ENCODE data around the gene ANKRD11. TPM values are rescaled to one million over a fixed set of nuclear protein-coding genes. Genes with fewer than 3 reads are reported as not detected.

Gene ANKRD11
- total RNA-seq, 2 experiments from 2014 or later: 174 to 177 TPM

GRCh38 chr16:89360760-89361435 is 129.5 kb downstream of the ANKRD11 start:
- Mint-ChIP-seq H3K27me3 (ENCODE audit: low read depth) (no peaks in the 10 kb centered on the region), H3K27ac (peak overlapping the region; percentile 89), H3K9me3 (no peaks in the 10 kb centered on the region), H3K4me3 (peak overlapping the region; percentile 47), H3K36me3 (ENCODE audit: low read depth) (peaks cover 26% of the 10 kb centered on the region), H3K4me1 (ENCODE audit: low read depth) (peaks cover 95% of the 10 kb centered on the region)
- DNase-seq: peak; percentile 94
- CTCF ChIA-PET: interaction anchor here (0.5 to 1.6 kb wide), 3 partner anchors 11 to 116 kb away, joined by 3 to 4 read pairs (median 4); no protein-coding TSS in a partner anchor
- intact Hi-C loops (cut with micrococcal nuclease): loop anchor here (1.0 to 5.0 kb wide), 6 partner anchors 11 to 128 kb away; no protein-coding TSS in a partner anchor

GRCh38 chr16:89359264-89360147 is 130.9 kb downstream of the ANKRD11 start:
- H3K27ac Mint-ChIP-seq: peak overlapping the region; percentile 74
- no peak for DNase-seq
- peak overlapping the region; percentile 3 for H3K4me3 Mint-ChIP-seq
- CTCF ChIA-PET: no interaction called here
- H3K9me3 Mint-ChIP-seq: no peaks in the 10 kb centered on the region
- H3K4me1 Mint-ChIP-seq (ENCODE audit: low read depth): peaks cover 95% of the 10 kb centered on the region
- intact Hi-C loops (cut with micrococcal nuclease): loop anchor here (2.0 to 5.0 kb wide), 3 partner anchors 35 to 48 kb away; no protein-coding TSS in a partner anchor
- no peaks in the 10 kb centered on the region for H3K27me3 Mint-ChIP-seq (ENCODE audit: low read depth)
- H3K36me3 Mint-ChIP-seq (ENCODE audit: low read depth): peaks cover 31% of the 10 kb centered on the region

GRCh38 chr16:89358030-89359005 is 132.0 kb downstream of the ANKRD11 start:
- Mint-ChIP-seq H3K27me3 (ENCODE audit: low read depth) (no peaks in the 10 kb centered on the region), H3K9me3 (no peaks in the 10 kb centered on the region), H3K27ac (no peak overlapping the region), H3K4me3 (no peak overlapping the region), H3K36me3 (ENCODE audit: low read depth) (peaks cover 33% of the 10 kb centered on the region), H3K4me1 (ENCODE audit: low read depth) (peaks cover 92% of the 10 kb centered on the region)
- DNase-seq: peak; percentile 53
- CTCF ChIA-PET: interaction anchor here (0.6 kb wide), 1 partner anchor 79 kb away, joined by 4 read pairs; no protein-coding TSS in a partner anchor
- intact Hi-C loops (cut with micrococcal nuclease): no loop called here

DNA sequence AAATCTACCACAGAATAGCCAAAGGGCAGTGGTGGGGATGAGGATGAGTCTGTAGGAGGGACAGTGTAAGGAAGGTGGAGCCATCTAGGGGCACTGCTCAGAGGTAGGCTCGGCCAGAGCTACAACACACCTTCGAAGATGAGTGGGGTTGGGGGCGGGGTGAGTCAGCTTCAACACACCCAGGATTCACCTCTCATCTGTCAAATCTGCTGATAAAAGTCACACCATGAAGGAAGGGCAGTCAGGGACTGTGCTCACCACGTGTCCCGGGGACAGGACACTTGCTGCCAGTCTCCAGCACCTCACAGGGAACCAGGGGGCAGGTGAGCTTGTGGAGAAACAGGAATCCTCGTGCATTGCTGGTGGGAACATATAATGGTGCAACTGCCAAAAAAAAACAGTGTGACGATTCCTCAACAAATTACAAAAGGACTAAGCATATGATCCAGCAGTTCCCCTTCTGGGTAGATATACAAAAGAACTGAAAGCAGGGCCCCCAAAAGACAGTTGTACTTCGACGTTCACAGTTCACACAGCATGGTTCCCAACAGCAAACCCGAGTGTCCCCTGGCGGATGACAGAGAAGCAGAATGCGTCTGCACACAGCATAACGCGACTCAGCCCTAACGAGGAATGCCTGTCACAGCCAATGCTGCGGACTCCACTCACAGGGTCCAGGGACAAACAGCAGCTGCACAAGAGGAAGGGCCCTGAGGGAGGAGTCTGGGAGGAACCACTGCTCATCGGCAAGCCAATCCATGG is 133.1 kb downstream of the ANKRD11 start:
- no peaks in the 10 kb centered on the region for H3K27me3 Mint-ChIP-seq (ENCODE audit: low read depth)
- CTCF ChIA-PET: interaction anchor here (1.0 to 1.1 kb wide), 3 partner anchors 12 to 152 kb away, joined by 3 to 4 read pairs (median 3); no protein-coding TSS in a partner anchor
- intact Hi-C loops (cut with micrococcal nuclease): no loop called here
- H3K36me3 Mint-ChIP-seq (ENCODE audit: low read depth): peaks cover 37% of the 10 kb centered on the region
- no peak overlapping the region for H3K4me3 Mint-ChIP-seq
- peak; percentile 79 for DNase-seq
- peak overlapping the region; percentile 13 for H3K27ac Mint-ChIP-seq
- peaks cover 93% of the 10 kb centered on the region for H3K4me1 Mint-ChIP-seq (ENCODE audit: low read depth)
- no peaks in the 10 kb centered on the region for H3K9me3 Mint-ChIP-seq

DNA sequence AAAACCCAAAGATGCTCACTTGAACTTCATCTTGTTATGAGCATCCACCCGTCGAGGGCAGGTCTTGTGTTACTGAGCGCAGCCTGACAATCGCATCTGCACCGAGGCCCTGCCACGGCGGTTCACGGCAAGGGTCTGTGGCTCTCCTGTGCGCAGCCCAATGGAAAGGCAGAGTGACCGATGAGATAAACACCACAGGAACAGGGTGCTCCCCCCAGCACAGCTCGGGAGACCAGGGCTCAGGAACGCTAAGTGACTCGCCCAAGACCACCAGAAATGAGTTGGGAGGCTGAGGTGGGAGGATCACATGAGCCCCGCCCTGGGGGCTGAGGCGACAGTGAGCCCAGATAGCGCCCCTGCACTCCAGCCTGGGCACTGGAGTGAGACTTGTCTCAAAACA is 134.7 kb downstream of the ANKRD11 start:
- CTCF ChIA-PET: interaction anchor here (0.9 to 1.1 kb wide), 2 partner anchors 87 to 109 kb away, joined by 3 to 5 read pairs; no protein-coding TSS in a partner anchor
- no peak overlapping the region for H3K4me3 Mint-ChIP-seq
- H3K27me3 Mint-ChIP-seq (ENCODE audit: low read depth): no peaks in the 10 kb centered on the region
- no peak for DNase-seq
- peaks cover 38% of the 10 kb centered on the region for H3K36me3 Mint-ChIP-seq (ENCODE audit: low read depth)
- H3K4me1 Mint-ChIP-seq (ENCODE audit: low read depth): peaks cover 93% of the 10 kb centered on the region
- intact Hi-C loops (cut with micrococcal nuclease): no loop called here
- H3K27ac Mint-ChIP-seq: no peak overlapping the region
- H3K9me3 Mint-ChIP-seq: no peaks in the 10 kb centered on the region

DNA sequence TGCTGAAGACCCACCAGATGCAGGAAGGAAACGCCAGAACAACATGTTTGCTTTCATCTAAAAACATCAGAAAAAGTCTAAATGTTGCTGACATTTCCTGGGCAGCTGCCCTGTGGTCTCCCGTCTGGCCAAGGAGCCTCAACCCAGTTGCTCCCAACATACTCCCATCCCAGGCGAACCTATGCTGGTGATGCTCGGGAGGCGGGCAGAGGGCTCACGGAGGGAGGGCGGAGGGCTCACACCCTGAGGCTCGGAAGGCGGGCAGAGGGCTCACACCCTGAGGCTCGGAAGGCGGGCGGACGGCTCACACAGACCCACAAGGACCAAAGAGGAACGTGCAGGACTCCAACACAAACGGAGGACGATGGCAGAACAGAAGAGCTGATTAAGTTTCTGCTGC is 135.4 kb downstream of the ANKRD11 start:
- Mint-ChIP-seq H3K4me3 (no peak overlapping the region), H3K27me3 (ENCODE audit: low read depth) (no peaks in the 10 kb centered on the region), H3K27ac (no peak overlapping the region), H3K4me1 (ENCODE audit: low read depth) (peaks cover 93% of the 10 kb centered on the region), H3K36me3 (ENCODE audit: low read depth) (peaks cover 37% of the 10 kb centered on the region), H3K9me3 (no peaks in the 10 kb centered on the region)
- intact Hi-C loops (cut with micrococcal nuclease): no loop called here
- CTCF ChIA-PET: no interaction called here
- DNase-seq: no peak

DNA sequence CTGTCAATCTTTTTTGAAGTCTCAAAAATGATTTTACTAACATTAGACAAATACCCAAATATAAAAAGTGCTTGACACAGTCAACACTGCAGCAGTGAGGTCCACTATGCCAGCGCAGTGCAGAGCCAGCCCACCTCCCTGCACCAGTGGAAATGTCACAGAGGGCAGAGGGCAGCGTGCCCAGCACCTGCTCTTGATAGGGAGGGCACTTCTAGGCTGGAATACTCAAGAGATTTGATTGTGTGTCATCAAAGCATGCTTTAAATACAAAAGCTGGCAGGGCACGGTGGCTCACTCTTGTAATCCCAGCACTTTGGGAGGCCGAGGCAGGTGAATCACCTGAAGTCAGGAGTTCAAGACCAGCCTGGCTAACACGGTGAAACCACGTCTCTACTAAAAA is 136.0 kb downstream of the ANKRD11 start:
- Mint-ChIP-seq H3K4me3 (no peak overlapping the region), H3K27me3 (ENCODE audit: low read depth) (no peaks in the 10 kb centered on the region), H3K4me1 (ENCODE audit: low read depth) (peaks cover 93% of the 10 kb centered on the region), H3K27ac (no peak overlapping the region), H3K36me3 (ENCODE audit: low read depth) (peaks cover 31% of the 10 kb centered on the region), H3K9me3 (no peaks in the 10 kb centered on the region)
- CTCF ChIA-PET: no interaction called here
- intact Hi-C loops (cut with micrococcal nuclease): no loop called here
- no peak for DNase-seq

DNA sequence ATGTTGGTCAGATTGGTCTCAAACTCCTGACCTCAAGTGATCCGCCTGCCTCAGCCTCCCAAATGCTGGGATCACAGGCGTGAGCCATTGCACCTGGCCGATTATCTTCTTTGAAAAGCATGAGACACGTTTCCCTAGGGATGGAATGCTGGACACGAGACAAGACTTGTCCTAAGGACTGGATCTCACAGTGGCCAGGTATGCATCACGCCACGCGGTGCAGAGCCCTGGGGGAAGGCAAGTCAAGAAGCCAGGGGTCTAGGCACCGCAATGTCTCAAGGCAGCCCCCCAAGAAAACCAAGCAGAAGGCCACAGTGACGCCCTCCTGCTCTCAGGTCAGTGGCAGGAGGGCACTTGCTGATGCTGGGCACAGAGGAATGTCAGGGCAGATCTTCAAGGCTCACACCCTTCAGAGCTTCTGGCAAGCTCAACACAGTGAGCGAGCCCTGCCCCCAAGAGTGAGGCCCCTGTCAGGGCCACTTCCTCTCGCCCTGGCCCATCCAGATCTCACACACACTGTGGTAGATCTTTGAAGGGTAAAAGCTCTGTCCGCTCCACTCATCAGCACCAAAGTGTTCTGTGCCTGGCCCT is 138.2 kb downstream of the ANKRD11 start:
- H3K4me1 Mint-ChIP-seq (ENCODE audit: low read depth): peaks cover 91% of the 10 kb centered on the region
- CTCF ChIA-PET: no interaction called here
- intact Hi-C loops (cut with micrococcal nuclease): no loop called here

GRCh38 chr16:89351645-89352044 is 138.7 kb downstream of the ANKRD11 start:
- DNase-seq: no peak
- Mint-ChIP-seq H3K27ac (peak overlapping the region; percentile 28), H3K4me3 (no peak overlapping the region), H3K9me3 (no peaks in the 10 kb centered on the region), H3K36me3 (ENCODE audit: low read depth) (peaks cover 17% of the 10 kb centered on the region), H3K4me1 (ENCODE audit: low read depth) (peaks cover 91% of the 10 kb centered on the region), H3K27me3 (ENCODE audit: low read depth) (no peaks in the 10 kb centered on the region)
- CTCF ChIA-PET: no interaction called here
- intact Hi-C loops (cut with micrococcal nuclease): no loop called here

More for the DNA sequence above, 138.2 kb downstream of the ANKRD11 start:
- no peak for DNase-seq
- peaks cover 19% of the 10 kb centered on the region for H3K36me3 Mint-ChIP-seq (ENCODE audit: low read depth)
- no peak overlapping the region for H3K27ac Mint-ChIP-seq
- no peaks in the 10 kb centered on the region for H3K27me3 Mint-ChIP-seq (ENCODE audit: low read depth)
- no peak overlapping the region for H3K4me3 Mint-ChIP-seq
- no peaks in the 10 kb centered on the region for H3K9me3 Mint-ChIP-seq

DNA sequence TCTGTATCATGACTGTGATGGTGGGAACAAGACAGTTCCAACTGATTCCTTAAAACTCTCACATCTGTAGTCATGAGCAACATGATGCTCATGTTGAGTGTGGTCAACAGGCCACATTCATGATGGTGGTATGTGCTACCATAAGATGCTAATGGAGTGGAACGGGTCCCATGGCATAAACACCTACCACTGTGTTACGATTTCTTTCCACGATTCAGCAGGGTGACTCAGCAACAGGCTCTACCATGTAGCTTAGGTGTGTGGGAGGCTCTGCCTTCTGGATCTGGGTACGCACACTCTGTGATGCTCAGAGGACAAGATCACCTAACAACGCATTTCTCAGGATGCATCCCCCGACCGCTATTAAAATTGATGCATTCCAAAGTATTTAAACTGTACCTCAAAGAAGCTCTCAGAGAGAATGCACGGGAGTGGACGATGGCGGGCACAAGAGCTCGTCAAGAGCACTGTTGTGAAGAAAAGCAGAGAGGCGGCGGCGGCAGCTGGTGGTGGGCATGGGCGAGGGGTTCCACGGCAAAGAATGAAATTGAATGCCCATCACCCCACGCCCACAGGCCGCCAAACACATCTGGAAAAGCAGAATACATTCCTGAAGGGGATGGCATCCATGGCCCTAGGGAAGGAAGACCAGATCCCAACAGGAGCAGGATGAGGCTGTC is 139.5 kb downstream of the ANKRD11 start:
- CTCF ChIA-PET: interaction anchor here (0.7 to 1.2 kb wide), 2 partner anchors 8 to 11 kb away, joined by 3 to 4 read pairs; no protein-coding TSS in a partner anchor
- DNase-seq: peak; percentile 57
- Mint-ChIP-seq H3K4me1 (ENCODE audit: low read depth) (peaks cover 94% of the 10 kb centered on the region), H3K27me3 (ENCODE audit: low read depth) (no peaks in the 10 kb centered on the region), H3K4me3 (no peak overlapping the region), H3K36me3 (ENCODE audit: low read depth) (peaks cover 19% of the 10 kb centered on the region), H3K27ac (peak overlapping the region; percentile 57), H3K9me3 (no peaks in the 10 kb centered on the region)
- intact Hi-C loops (cut with micrococcal nuclease): loop anchor here (1.0 kb wide), 1 partner anchor 10 kb away; no protein-coding TSS in a partner anchor
